Kidney (tissue), 14 donors: ENCODE measurements around the gene RNF150. TPM values are rescaled to one million over a fixed set of nuclear protein-coding genes. Genes with fewer than 3 reads are reported as not detected.

Source experiments
- DNase-seq, 5 donors: peaks; one replicate each; pipeline ENCODE4 v3.0.0-alpha.2; 2013 to 2020
- FAIRE-seq: peaks from 2 replicates; lab custom pipeline; 2012; peaks lifted over from hg19 to GRCh38; lab: Jason Lieb, UNC
- H3K27ac ChIP-seq, 2 donors: one replicate each; pipeline ENCODE4 v1.7.0; 2013; ENCODE audit warnings: low read depth in 2 of 2, low read length in 2 of 2, inconsistent platforms in 1 of 2
- H3K27me3 ChIP-seq: one replicate; pipeline ENCODE4 v1.7.1; 2013; ENCODE audit warnings: low read length, inconsistent platforms; ENCODE audit not compliant: control insufficient read depth, insufficient read depth
- H3K36me3 ChIP-seq, 3 donors: one replicate each; pipeline versions ENCODE4 v1.7.0 to v1.7.1; 2013; ENCODE audit warnings: low read length in 3 of 3, control low read depth in 1 of 3, inconsistent platforms in 1 of 3; ENCODE audit not compliant: insufficient read depth in 3 of 3, control insufficient read depth in 2 of 3
- H3K4me1 ChIP-seq, 3 donors: one replicate each; pipeline versions ENCODE4 v1.7.0 to v1.7.1; 2013; ENCODE audit warnings: low read length in 3 of 3, inconsistent platforms in 1 of 3, low read depth in 1 of 3; ENCODE audit not compliant: control insufficient read depth in 2 of 3, insufficient read depth in 2 of 3
- H3K4me3 ChIP-seq, 3 donors: one replicate each; pipeline versions ENCODE4 v1.7.0 to v1.8.1; 2013; ENCODE audit warnings: low read length in 3 of 3, control low read depth in 1 of 3, inconsistent platforms in 1 of 3
- H3K9ac ChIP-seq, 3 donors: one replicate each; pipeline versions ENCODE4 v1.7.0 to v1.7.1; 2013; ENCODE audit warnings: low read length in 3 of 3, control low read depth in 1 of 3, inconsistent platforms in 1 of 3
- H3K9me3 ChIP-seq, 3 donors: one replicate each; pipeline versions ENCODE4 v1.7.0 to v1.7.1; 2013; ENCODE audit warnings: low read length in 3 of 3, control low read depth in 1 of 3, inconsistent platforms in 1 of 3; ENCODE audit not compliant: control insufficient read depth in 2 of 3, insufficient read depth in 1 of 3
- CTCF ChIP-seq: IDR thresholded peaks from 3 replicates; pipeline ENCODE4 v1.5.1; 2012; ENCODE audit warnings: mild to moderate bottlenecking, moderate library complexity, borderline replicate concordance; ENCODE audit not compliant: insufficient read depth; ENCODE audit errors: extremely low read depth
- intact Hi-C: fragments of 100-400 bp; cut with DNase I; formaldehyde crosslinking; loops from one replicate; pipeline ENCODE4 v1.11.1; 2022
- polyA plus RNA-seq: library from polyadenylated mRNA; stranded (reverse); fragments of 350-450 nt; fragmentation: Illumina TruSeq; extraction: RNeasy Lipid Tissue Mini Kit (QIAGEN cat#74804); gene quantifications from one replicate; pipeline ENCODE4 v1.2.3, GENCODE V29; 2014; ENCODE audit warnings: low read depth, low replicate concordance; ENCODE audit not compliant: insufficient read depth
- total RNA-seq: library from RNA; stranded (reverse); fragmentation: NEBNext Ultra II Directional; extraction: Animal tissue kit (Norgen Biotek cat#: 25700); gene quantifications from one replicate; pipeline ENCODE4 v1.2.1, GENCODE V29; 2021
- donor health status: control.
- donor health status: control.
- donor health status: control.
- donor health status: control.
- donor health status: control.
- donor health status: DM: yes; HTN: yes; CAD: no.
- donor health status: Normal renal cell carcinoma (clear cell type).

The RNF150 gene
- total and polyA plus RNA-seq, 2 donors from 2014 or later: 5.0 to 34.2 TPM

- Histone ChIP-seq H3K27ac (no peak overlapping the region), H3K27me3 (no peaks in the 10 kb centered on the region), H3K4me1 (no peaks in the 10 kb centered on the region), H3K36me3 (no peaks in the 10 kb centered on the region), H3K9ac (no peak overlapping the region), H3K4me3 (no peak overlapping the region), H3K9me3 (peaks cover 0 to 4% (median 0%) of the 10 kb centered on the region in 3 donors)
- FAIRE-seq: no peak
- no peak for DNase-seq
- no peak for TF ChIP-seq CTCF
- intact Hi-C loops: no loop called here
Measured at GRCh38 chr4:140844061-140844460, 289.2 kb downstream of the RNF150 start.

GRCh38 chr4:140841186-140841585, 292.1 kb downstream of the RNF150 start:
- Histone ChIP-seq H3K4me3 (no peak overlapping the region), H3K36me3 (no peaks in the 10 kb centered on the region), H3K4me1 (no peaks in the 10 kb centered on the region), H3K27me3 (no peaks in the 10 kb centered on the region), H3K27ac (no peak overlapping the region), H3K9ac (no peak overlapping the region), H3K9me3 (peaks cover 0 to 4% (median 0%) of the 10 kb centered on the region in 3 donors)
- no peak for FAIRE-seq
- no peak for DNase-seq
- TF ChIP-seq CTCF: no peak
- intact Hi-C loops: no loop called here

GRCh38 chr4:140839888-140840790, 293.1 kb downstream of the RNF150 start:
- no peak for DNase-seq
- FAIRE-seq: no peak
- H3K27me3 ChIP-seq: no peaks in the 10 kb centered on the region
- no peak overlapping the region for H3K4me3 ChIP-seq
- H3K36me3 ChIP-seq: no peaks in the 10 kb centered on the region
- intact Hi-C loops: no loop called here
- no peak overlapping the region for H3K27ac ChIP-seq
- no peak overlapping the region for H3K9ac ChIP-seq
- no peak for TF ChIP-seq CTCF
- H3K9me3 ChIP-seq: peaks cover 0 to 4% (median 0%) of the 10 kb centered on the region in 3 donors
- H3K4me1 ChIP-seq: no peaks in the 10 kb centered on the region
